Cardiac fibroblast (primary cell): ENCODE data around the gene FCN3.
A peak's percentile ranks its signal among the peaks of the same experiment; 100 is the strongest.

ENCODE experiments used
- DNase-seq, 2 donors: peaks; one replicate each; pipeline versions ENCODE4 v3.0.0 to v3.0.0-alpha.2; 2010; ENCODE audit warnings: low read depth in 2 of 2
- H3K4me3 ChIP-seq, 2 donors: replicated peaks in 1 of 2; 1 replicate in 1 of 2; 2 replicates in 1 of 2; pipeline ENCODE4 v1.5.1; 2011; ENCODE audit warnings: low read depth in 2 of 2, low read length in 2 of 2, mild to moderate bottlenecking in 2 of 2, moderate library complexity in 1 of 2
- TF ChIP-seq, protein P1 (sequence below): IDR thresholded peaks from one replicate; pipeline ENCODE4 v1.5.1; 2011; ENCODE audit warnings: low read depth, mild to moderate bottlenecking, low read length, inconsistent platforms

The FCN3 gene

GRCh38 chr1:27361044-27361402 is 13.6 kb downstream of the FCN3 start:
- TF ChIP-seq, protein P1, sequence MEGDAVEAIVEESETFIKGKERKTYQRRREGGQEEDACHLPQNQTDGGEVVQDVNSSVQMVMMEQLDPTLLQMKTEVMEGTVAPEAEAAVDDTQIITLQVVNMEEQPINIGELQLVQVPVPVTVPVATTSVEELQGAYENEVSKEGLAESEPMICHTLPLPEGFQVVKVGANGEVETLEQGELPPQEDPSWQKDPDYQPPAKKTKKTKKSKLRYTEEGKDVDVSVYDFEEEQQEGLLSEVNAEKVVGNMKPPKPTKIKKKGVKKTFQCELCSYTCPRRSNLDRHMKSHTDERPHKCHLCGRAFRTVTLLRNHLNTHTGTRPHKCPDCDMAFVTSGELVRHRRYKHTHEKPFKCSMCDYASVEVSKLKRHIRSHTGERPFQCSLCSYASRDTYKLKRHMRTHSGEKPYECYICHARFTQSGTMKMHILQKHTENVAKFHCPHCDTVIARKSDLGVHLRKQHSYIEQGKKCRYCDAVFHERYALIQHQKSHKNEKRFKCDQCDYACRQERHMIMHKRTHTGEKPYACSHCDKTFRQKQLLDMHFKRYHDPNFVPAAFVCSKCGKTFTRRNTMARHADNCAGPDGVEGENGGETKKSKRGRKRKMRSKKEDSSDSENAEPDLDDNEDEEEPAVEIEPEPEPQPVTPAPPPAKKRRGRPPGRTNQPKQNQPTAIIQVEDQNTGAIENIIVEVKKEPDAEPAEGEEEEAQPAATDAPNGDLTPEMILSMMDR = no peak
- DNase-seq = no peak
- H3K4me3 ChIP-seq = no peak overlapping the region

GRCh38 chr1:27360159-27361043 is 14.2 kb downstream of the FCN3 start:
- TF ChIP-seq, protein P1 = no peak
- no peak for DNase-seq
- no peak overlapping the region for H3K4me3 ChIP-seq

DNA sequence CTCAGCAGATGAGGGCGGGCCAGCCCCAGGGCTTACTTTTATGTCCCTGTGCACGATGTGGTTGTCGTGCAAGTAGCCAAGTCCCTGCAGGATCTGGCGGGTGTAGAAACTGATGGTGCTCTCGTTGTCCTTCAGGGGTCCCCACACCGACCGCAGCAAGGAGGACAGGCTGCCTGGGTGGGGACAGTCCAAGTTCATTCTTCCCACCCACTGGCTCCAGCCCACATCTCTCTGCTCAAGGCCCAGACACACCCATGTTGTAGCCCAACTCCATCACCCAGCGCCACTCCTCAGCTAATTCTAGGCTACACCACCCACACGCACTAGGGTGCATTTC is 14.8 kb downstream of the FCN3 start:
- TF ChIP-seq, protein P1 = no peak
- H3K4me3 ChIP-seq = no peak overlapping the region
- no peak for DNase-seq

DNA sequence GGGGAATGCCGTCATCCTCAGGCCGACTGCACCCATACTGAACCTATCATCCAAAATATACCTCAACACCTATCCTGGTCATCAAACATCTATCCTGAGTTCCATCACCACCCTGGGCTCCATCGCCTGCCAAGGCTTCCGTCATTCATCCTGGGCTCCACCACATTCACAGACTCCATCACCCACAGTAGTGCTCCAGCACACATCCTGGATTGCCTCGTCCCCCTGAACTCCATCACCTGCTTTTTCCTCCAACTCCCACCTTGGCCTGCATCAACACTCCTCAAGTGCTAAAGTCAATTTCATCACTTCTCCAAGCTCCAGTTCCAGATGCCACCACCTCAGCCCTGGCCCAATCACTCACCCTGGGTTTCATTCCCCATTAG is 15.7 kb downstream of the FCN3 start:
- DNase-seq = no peak
- H3K4me3 ChIP-seq = no peak overlapping the region
- TF ChIP-seq, protein P1 = no peak

DNA sequence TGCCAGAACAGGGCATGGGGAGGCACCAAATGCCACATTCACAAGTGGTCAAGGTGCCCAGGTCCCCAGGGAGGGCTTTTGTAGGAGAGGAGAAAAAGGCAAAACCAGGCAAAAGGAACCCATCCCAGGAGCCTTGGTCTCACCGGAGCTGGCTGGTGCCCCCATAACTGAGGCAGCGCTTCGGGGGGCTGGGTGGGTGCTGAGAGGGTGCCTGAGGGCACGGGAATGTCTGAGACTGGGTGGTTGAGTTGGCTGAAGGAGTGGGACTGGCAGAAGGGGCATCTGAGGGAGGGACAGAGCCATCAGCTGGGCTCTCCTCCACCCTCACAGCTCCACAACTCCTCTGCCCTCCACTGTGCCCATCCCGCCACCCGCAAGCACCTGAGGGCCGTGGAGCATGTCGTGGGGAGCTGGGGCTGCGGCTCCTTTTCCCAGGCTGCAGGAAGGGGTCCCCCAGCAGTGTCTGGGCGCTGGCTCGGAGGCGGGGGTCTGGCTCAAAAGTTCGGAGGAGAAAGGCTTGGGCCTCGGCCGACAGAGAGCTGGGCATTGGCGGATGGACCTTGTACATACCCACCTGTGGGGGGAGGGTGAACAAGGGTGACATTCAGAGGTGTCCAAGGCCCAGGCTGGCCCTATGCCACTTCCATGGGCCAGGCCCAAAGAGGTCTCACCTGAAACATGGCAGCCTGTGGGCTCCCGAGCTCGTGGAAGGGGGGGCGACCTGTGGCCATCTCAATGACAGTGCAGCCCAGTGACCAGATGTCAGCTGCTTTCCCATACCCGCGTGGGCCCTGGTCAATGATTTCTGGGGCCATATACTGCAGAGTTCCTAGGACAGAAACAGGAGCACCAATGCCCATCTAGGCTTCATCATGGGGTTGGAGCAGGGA is 16.3 kb downstream of the FCN3 start:
- TF ChIP-seq, protein P1 = no peak
- H3K4me3 ChIP-seq = no peak overlapping the region

GRCh38 chr1:27357281-27358037 is 17.2 kb downstream of the FCN3 start:
- DNase-seq = peak; percentile 53 to 67
- H3K4me3 ChIP-seq = no peak overlapping the region
- TF ChIP-seq, protein P1 = peak; percentile 90

More for the DNA sequence above, 16.3 kb downstream of the FCN3 start:
- no peak for DNase-seq
